MG63 (cell line): ENCODE results near the gene STIL. TPM values are rescaled to one million over a fixed set of nuclear protein-coding genes. Genes with fewer than 3 reads are reported as not detected.

Experiments used
- total RNA-seq: library from RNA; depleted of rRNA; stranded (reverse); fragments of >200 nt; shearing (Covaris generic); gene quantifications from 2 replicates; pipeline ENCODE4 v1.2.3, GENCODE V29; 2014; ENCODE audit warnings: low replicate concordance; rRNA removed

The STIL gene
- total RNA-seq, 1 experiment from 2014 or later = 14.2 TPM

Other genes with a start within 250 kb of the STIL start
- gene CYP4Z1, start 246.9 kb downstream of the STIL start, total RNA-seq = not detected in 2 replicates
- not detected in 2 replicates for gene CYP4A22, start 176.7 kb downstream of the STIL start, total RNA-seq
- not detected in 2 replicates for gene PDZK1IP1, start 124.1 kb downstream of the STIL start, total RNA-seq
- not detected in 2 replicates for gene TAL1, start 81.9 kb downstream of the STIL start, total RNA-seq
- 148 and 188 TPM in 2 replicates for gene CMPK1, start 19.6 kb upstream of the STIL start, total RNA-seq
- not detected in 2 replicates for gene FOXE3, start 102.1 kb upstream of the STIL start, total RNA-seq
- gene FOXD2, start 123.9 kb upstream of the STIL start, total RNA-seq = 0.03 and 0.94 TPM in 2 replicates